ENCODE results near the gene MRPL22. TPM values are rescaled to one million over a fixed set of nuclear protein-coding genes. Genes with fewer than 3 reads are reported as not detected.
"Not testable (repeated sequence)": the region's sequence is repeated elsewhere in the genome, so short reads cannot be mapped to it uniquely, and the experiment has no call there.

Gene MRPL22
- total RNA-seq, 4 donors from 2014 or later, result 9.4 to 13.2 (median 12.5) TPM; not detected in 1

DNA sequence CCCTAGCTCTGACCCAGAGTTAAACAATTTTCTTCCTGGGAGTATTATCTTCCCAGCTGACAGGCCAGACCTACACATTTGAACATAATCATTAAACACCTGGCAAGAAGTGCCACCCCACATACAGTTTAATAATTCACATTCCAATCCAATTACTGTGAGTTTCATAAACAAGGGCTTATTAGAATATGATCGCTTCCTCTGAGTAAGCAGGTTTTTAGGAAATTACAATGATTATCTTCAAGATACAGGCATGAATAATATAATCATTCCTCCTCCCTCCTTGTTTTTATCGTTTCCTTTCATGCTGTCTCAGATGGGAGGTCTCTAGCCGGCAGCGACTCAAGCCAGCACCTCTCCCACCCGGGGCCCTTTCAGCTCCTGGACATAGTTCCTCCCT, 56.9 kb downstream of the MRPL22 start:
- H3K4me3 ChIP-seq, result no peak overlapping the region
- no peaks in the 10 kb centered on the region for H3K36me3 ChIP-seq
- H3K9me3 ChIP-seq, result no peaks in the 10 kb centered on the region
- no peak for DNase-seq
- TF ChIP-seq EP300 (IDR thresholded peaks at IDR 0.05; ENCODE audit: low read depth), result no peak
- TF ChIP-seq POLR2A (IDR thresholded peaks at IDR 0.05), result no peak
- TF ChIP-seq, protein P1, sequence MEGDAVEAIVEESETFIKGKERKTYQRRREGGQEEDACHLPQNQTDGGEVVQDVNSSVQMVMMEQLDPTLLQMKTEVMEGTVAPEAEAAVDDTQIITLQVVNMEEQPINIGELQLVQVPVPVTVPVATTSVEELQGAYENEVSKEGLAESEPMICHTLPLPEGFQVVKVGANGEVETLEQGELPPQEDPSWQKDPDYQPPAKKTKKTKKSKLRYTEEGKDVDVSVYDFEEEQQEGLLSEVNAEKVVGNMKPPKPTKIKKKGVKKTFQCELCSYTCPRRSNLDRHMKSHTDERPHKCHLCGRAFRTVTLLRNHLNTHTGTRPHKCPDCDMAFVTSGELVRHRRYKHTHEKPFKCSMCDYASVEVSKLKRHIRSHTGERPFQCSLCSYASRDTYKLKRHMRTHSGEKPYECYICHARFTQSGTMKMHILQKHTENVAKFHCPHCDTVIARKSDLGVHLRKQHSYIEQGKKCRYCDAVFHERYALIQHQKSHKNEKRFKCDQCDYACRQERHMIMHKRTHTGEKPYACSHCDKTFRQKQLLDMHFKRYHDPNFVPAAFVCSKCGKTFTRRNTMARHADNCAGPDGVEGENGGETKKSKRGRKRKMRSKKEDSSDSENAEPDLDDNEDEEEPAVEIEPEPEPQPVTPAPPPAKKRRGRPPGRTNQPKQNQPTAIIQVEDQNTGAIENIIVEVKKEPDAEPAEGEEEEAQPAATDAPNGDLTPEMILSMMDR (IDR thresholded peaks at IDR 0.05), result no peak
- no peak for TF ChIP-seq POLR2AphosphoS5 (IDR thresholded peaks at IDR 0.05)
- no peaks in the 10 kb centered on the region for H3K27me3 ChIP-seq
- no peaks in the 10 kb centered on the region for H3K4me1 ChIP-seq
- H3K27ac ChIP-seq, result no peak overlapping the region
- intact Hi-C loops (cut with DNase I; ENCODE audit: low total_unique reads), result no loop called here
- WGBS, 2 donors (ENCODE audit: low coverage in 1 of 2), result 59 to 71% methylated on average over 5 of the region's 5 CpGs
- in situ Hi-C loops (cut with MboI; ENCODE audit: low pct_ligation_motif_present in 1 of 4, low pct_unique_long_range_greater_than_20kb in 1 of 4, low sequenced_read_pairs in 3 of 4), result no loop called here

DNA sequence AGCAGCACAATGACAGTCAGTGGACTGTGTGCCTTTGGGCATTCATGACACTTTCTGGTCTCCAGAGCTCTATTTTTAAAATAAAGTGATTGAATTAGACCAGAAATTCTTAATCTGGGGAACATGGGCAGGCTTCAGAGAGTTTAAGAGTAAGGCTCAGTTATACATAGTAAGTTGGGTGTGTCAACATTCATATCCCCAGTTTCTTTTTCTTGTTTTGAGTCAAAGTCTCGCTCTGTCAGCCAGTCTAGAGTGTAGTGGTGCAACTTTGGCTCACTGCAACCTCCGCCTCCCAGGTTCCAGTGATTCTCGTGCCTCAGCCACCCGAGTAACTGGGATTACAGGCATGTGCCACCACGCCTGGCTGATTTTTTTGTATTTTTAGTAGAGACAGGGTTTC, 59.0 kb downstream of the MRPL22 start:
- no peak for DNase-seq
- no peaks in the 10 kb centered on the region for H3K27me3 ChIP-seq
- H3K9me3 ChIP-seq, result no peaks in the 10 kb centered on the region
- no peaks in the 10 kb centered on the region for H3K36me3 ChIP-seq
- 73 to 80% methylated on average over 1 to 5 of the region's 5 CpGs for WGBS, 2 donors (ENCODE audit: low coverage in 1 of 2)
- H3K4me1 ChIP-seq, result no peaks in the 10 kb centered on the region
- H3K4me3 ChIP-seq, result no peak overlapping the region
- TF ChIP-seq, protein P1 (IDR thresholded peaks at IDR 0.05), result no peak
- TF ChIP-seq POLR2A (IDR thresholded peaks at IDR 0.05) (no peak), EP300 (IDR thresholded peaks at IDR 0.05; ENCODE audit: low read depth) (no peak), POLR2AphosphoS5 (IDR thresholded peaks at IDR 0.05) (no peak)
- in situ Hi-C loops (cut with MboI; ENCODE audit: low pct_ligation_motif_present in 1 of 4, low pct_unique_long_range_greater_than_20kb in 1 of 4, low sequenced_read_pairs in 3 of 4) (no loop called here), intact Hi-C loops (cut with DNase I; ENCODE audit: low total_unique reads) (no loop called here)
- no peak overlapping the region for H3K27ac ChIP-seq

DNA sequence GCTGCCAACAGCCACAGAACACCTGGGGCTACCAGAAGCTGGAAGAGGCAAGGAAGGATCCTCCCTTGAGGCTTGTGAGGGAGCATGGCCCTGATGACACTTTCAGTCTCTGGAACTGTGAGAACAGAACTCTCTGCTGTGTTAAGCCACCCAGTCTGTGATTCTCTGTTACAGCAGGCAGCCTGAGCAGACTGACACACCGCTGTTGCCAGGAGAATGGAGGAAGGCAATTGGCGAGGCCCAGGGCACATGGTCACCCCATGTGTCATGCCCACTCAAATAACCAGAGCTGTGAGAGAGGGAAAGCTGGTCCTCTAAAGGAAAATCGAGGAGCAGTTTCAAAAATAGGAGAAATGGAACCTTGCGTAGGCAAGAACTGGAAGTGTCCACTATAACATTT, 60.6 kb downstream of the MRPL22 start:
- DNase-seq, result no peak
- TF ChIP-seq, protein P1 (IDR thresholded peaks at IDR 0.05), result no peak
- no peak for TF ChIP-seq POLR2A (IDR thresholded peaks at IDR 0.05)
- TF ChIP-seq EP300 (IDR thresholded peaks at IDR 0.05; ENCODE audit: low read depth), result no peak
- TF ChIP-seq POLR2AphosphoS5 (IDR thresholded peaks at IDR 0.05), result no peak
- intact Hi-C loops (cut with DNase I; ENCODE audit: low total_unique reads) (no loop called here), in situ Hi-C loops (cut with MboI; ENCODE audit: low pct_ligation_motif_present in 1 of 4, low pct_unique_long_range_greater_than_20kb in 1 of 4, low sequenced_read_pairs in 3 of 4) (no loop called here)
- 76 to 80% methylated on average over 2 to 4 of the region's 4 CpGs for WGBS, 2 donors (ENCODE audit: low coverage in 1 of 2)
- H3K36me3 ChIP-seq, result no peaks in the 10 kb centered on the region
- no peak overlapping the region for H3K27ac ChIP-seq
- H3K4me3 ChIP-seq, result no peak overlapping the region
- no peaks in the 10 kb centered on the region for H3K9me3 ChIP-seq
- no peaks in the 10 kb centered on the region for H3K4me1 ChIP-seq
- no peaks in the 10 kb centered on the region for H3K27me3 ChIP-seq

DNA sequence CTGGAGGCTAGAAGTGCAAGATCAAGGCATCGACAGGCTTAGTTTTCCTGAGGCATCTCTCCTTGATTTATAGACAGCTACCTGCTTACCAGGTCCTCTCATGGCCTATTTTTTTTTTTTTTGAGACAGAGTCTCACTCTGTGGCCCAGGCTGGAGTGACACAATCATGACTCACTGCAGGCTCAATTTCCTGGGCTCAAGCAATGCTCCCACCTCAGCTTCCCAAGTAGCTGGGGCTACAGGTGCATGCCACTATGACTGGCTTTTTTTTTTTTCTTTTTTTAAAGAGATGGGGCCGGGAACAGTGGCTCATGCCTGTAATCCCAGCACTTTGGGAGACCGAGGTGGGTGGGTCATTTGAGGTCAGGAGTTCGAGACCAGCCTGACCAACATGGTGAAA, 61.8 kb downstream of the MRPL22 start:
- 57 to 82% methylated on average over 1 to 4 of the region's 4 CpGs for WGBS, 2 donors (ENCODE audit: low coverage in 1 of 2)
- H3K4me1 ChIP-seq; H3K27me3 ChIP-seq; H3K27ac ChIP-seq; H3K36me3 ChIP-seq; H3K9me3 ChIP-seq; DNase-seq; intact Hi-C loops (cut with DNase I; ENCODE audit: low total_unique reads); H3K4me3 ChIP-seq; in situ Hi-C loops (cut with MboI; ENCODE audit: low pct_ligation_motif_present in 1 of 4, low pct_unique_long_range_greater_than_20kb in 1 of 4, low sequenced_read_pairs in 3 of 4): not testable (repeated sequence)

DNA sequence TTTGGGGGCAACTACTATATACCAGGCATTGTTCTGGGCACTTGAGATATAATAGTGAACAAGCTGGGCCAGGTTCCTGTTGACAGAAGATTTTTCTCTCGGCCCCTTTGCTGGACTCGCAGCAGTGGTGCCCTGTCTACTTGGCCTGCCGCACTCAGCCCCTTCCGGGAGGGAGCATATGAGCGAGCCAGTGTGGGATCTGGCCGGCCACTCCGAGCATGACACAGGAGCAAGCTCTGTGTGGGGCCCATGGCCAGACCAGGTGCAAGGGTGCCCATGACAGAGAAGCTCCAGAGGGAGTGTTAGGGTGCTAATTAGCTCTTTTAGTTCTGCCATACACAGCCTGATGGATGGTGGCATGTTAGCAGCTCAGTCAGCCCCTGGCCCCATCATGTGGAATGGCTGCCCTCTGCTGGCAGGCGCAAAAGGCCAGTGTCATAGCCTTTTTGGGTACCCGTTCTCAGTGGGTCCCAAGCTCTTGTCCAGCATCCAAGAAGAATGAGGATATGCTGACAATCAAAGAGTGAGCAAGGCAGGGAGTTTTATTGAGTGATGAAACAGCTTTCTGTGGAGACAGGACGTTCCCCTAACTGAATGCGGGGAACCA, 63.4 kb downstream of the MRPL22 start:
- H3K9me3 ChIP-seq, result no peaks in the 10 kb centered on the region
- no peak for TF ChIP-seq EP300 (IDR thresholded peaks at IDR 0.05; ENCODE audit: low read depth)
- no peak for TF ChIP-seq POLR2A (IDR thresholded peaks at IDR 0.05)
- TF ChIP-seq POLR2AphosphoS5 (IDR thresholded peaks at IDR 0.05), result no peak
- TF ChIP-seq, protein P1 (IDR thresholded peaks at IDR 0.05), result peak in 3 of 5 experiments; percentile 12 to 24 (median 23)
- no peaks in the 10 kb centered on the region for H3K36me3 ChIP-seq
- no peaks in the 10 kb centered on the region for H3K4me1 ChIP-seq
- intact Hi-C loops (cut with DNase I; ENCODE audit: low total_unique reads) (no loop called here), in situ Hi-C loops (cut with MboI; ENCODE audit: low pct_ligation_motif_present in 1 of 4, low pct_unique_long_range_greater_than_20kb in 1 of 4, low sequenced_read_pairs in 3 of 4) (no loop called here)
- DNase-seq, result peak; percentile 10
- no peak overlapping the region for H3K27ac ChIP-seq
- WGBS, 2 donors (ENCODE audit: low coverage in 1 of 2), result 78 to 86% methylated on average over 2 to 9 of the region's 11 CpGs
- no peak overlapping the region for H3K4me3 ChIP-seq
- H3K27me3 ChIP-seq, result no peaks in the 10 kb centered on the region

DNA sequence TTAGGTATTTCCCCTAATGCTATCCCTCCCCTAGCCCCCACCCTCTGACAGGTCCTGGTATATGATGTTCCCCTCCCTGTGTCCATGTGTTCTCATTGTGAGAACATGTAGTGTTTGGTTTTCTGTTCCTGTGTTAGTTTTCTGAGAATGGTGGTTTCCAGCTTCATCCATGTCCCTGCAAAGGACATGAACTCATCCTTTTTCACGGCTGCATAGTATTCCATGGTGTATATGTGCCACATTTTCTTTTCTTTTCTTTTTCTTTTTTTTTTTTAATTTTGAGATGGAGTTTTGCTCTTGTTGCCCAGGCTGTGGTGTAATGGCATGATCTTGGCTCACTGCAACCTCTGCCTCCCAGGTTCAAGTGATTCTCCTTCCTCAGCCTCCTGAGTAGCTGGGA, 65.4 kb downstream of the MRPL22 start:
- 89% methylated on average over 1 of the region's 1 CpG; no CpG with 5 or more reads in 1 of the 2 donors for WGBS, 2 donors (ENCODE audit: low coverage in 1 of 2)
- H3K4me1 ChIP-seq; in situ Hi-C loops (cut with MboI; ENCODE audit: low pct_ligation_motif_present in 1 of 4, low pct_unique_long_range_greater_than_20kb in 1 of 4, low sequenced_read_pairs in 3 of 4); H3K27ac ChIP-seq; H3K4me3 ChIP-seq; intact Hi-C loops (cut with DNase I; ENCODE audit: low total_unique reads); H3K27me3 ChIP-seq; H3K36me3 ChIP-seq; DNase-seq; H3K9me3 ChIP-seq: not testable (repeated sequence)

All from transverse colon (tissue), 4 donors.